HEK293 (cell line): ENCODE data around the gene CRY2.

ENCODE experiments used
- CTCF ChIA-PET: fragments of 350-600 bp; formaldehyde crosslinking; extraction: SDS; loops from one replicate; lab custom pipeline; 2021; ENCODE audit warnings: antibody characterized with exemption; lab: Yijun Ruan, JAX
- POLR2A ChIA-PET: fragments of 300-600 bp; formaldehyde crosslinking; extraction: SDS; loops from one replicate; lab custom pipeline; 2020; ENCODE audit warnings: antibody characterized with exemption, inconsistent platforms; lab: Yijun Ruan, JAX
- H3K27ac ChIP-seq: fragments of 200-500 bp; sonication (Bioruptor generic); 2 replicates; pipeline ENCODE4 v1.5.1; 2014; ENCODE audit warnings: low read depth, low read length, control low read depth, inconsistent platforms; ENCODE audit errors: extremely low read depth
- H3K36me3 ChIP-seq, 2 experiments: fragments of 200-500 bp in 1 of 2; sonication (Bioruptor generic) in 1 of 2; 1 replicate in 1 of 2; 2 replicates in 1 of 2; pipeline ENCODE4 v1.5.1; 2014 to 2017; ENCODE audit warnings: inconsistent platforms in 2 of 2, low read length in 2 of 2; ENCODE audit not compliant: control insufficient read depth in 2 of 2, insufficient read depth in 1 of 2
- H3K4me1 ChIP-seq: fragments of 200-500 bp; sonication (Bioruptor generic); 2 replicates; pipeline ENCODE4 v1.5.1; 2014; ENCODE audit warnings: mild to moderate bottlenecking, low read length, inconsistent platforms; ENCODE audit not compliant: control insufficient read depth, insufficient read depth
- H3K4me3 ChIP-seq: 2 replicates; pipeline ENCODE4 v1.5.1; 2011; ENCODE audit warnings: low read depth, mild to moderate bottlenecking, control low read depth, low read length, moderate library complexity
- H3K9me3 ChIP-seq: fragments of 200-500 bp; sonication (Bioruptor generic); 2 replicates; pipeline ENCODE4 v1.5.1; 2014; ENCODE audit warnings: low read depth, low read length, inconsistent platforms; ENCODE audit not compliant: control insufficient read depth, insufficient read depth
- FEZF1 ChIP-seq: fragments of 450-650 bp; formaldehyde crosslinking; IDR thresholded peaks from 2 replicates; pipeline ENCODE4 v1.5.1; 2016; ENCODE audit warnings: missing biosample characterization, missing genetic modification characterization
- KLF1 ChIP-seq: fragments of 450-650 bp; formaldehyde crosslinking; IDR thresholded peaks from 2 replicates; pipeline ENCODE4 v1.5.1; 2016; ENCODE audit warnings: missing biosample characterization, missing genetic modification characterization
- KLF7 ChIP-seq: fragments of 450-650 bp; formaldehyde crosslinking; IDR thresholded peaks from 2 replicates; pipeline ENCODE4 v1.5.1; 2016; ENCODE audit warnings: missing biosample characterization, missing genetic modification characterization, borderline replicate concordance
- KLF9 ChIP-seq: fragments of 450-650 bp; formaldehyde crosslinking; IDR thresholded peaks from 2 replicates; pipeline ENCODE4 v1.5.1; 2016; ENCODE audit warnings: missing biosample characterization, missing genetic modification characterization, low read depth
- PRDM1 ChIP-seq: fragments of 450-650 bp; formaldehyde crosslinking; IDR thresholded peaks from 2 replicates; pipeline ENCODE4; 2016; ENCODE audit warnings: missing biosample characterization, missing genetic modification characterization
- ZBTB1 ChIP-seq: fragments of 450-650 bp; formaldehyde crosslinking; IDR thresholded peaks from 2 replicates; pipeline ENCODE4 v1.5.1; 2016; ENCODE audit warnings: missing biosample characterization, missing genetic modification characterization
- ZBTB48 ChIP-seq: fragments of 450-650 bp; formaldehyde crosslinking; IDR thresholded peaks from 2 replicates; pipeline ENCODE4 v1.5.1; 2016; ENCODE audit warnings: missing biosample characterization, missing genetic modification characterization
- ZNF140 ChIP-seq: fragments of 450-650 bp; formaldehyde crosslinking; IDR thresholded peaks from 2 replicates; pipeline ENCODE4 v1.5.1; 2016; ENCODE audit warnings: missing biosample characterization, missing genetic modification characterization
- ZNF23 ChIP-seq: fragments of 450-650 bp; formaldehyde crosslinking; IDR thresholded peaks from 2 replicates; pipeline ENCODE4 v1.5.1; 2016; ENCODE audit warnings: missing biosample characterization, missing genetic modification characterization, borderline replicate concordance
- ZNF354C ChIP-seq: fragments of 450-650 bp; formaldehyde crosslinking; IDR thresholded peaks from 2 replicates; pipeline ENCODE4 v1.5.1; 2016; ENCODE audit warnings: missing biosample characterization, missing genetic modification characterization, low read depth, borderline replicate concordance
- ZNF433 ChIP-seq: fragments of 450-650 bp; formaldehyde crosslinking; IDR thresholded peaks from 2 replicates; pipeline ENCODE4 v1.5.1; 2016; ENCODE audit warnings: missing biosample characterization, missing genetic modification characterization, low read depth
- ZNF473 ChIP-seq: fragments of 450-650 bp; formaldehyde crosslinking; IDR thresholded peaks from 2 replicates; pipeline ENCODE4 v1.5.1; 2017; ENCODE audit warnings: missing biosample characterization, missing genetic modification characterization
- ZNF561 ChIP-seq: fragments of 450-650 bp; IDR thresholded peaks from 2 replicates; pipeline ENCODE4 v1.5.1; 2018; ENCODE audit warnings: missing biosample characterization, missing genetic modification characterization, borderline replicate concordance
- ZNF624 ChIP-seq: fragments of 450-650 bp; formaldehyde crosslinking; IDR thresholded peaks from 2 replicates; pipeline ENCODE4 v1.5.1; 2017; ENCODE audit warnings: missing biosample characterization, missing genetic modification characterization
- ZNF626 ChIP-seq: fragments of 450-650 bp; sonication (Bioruptor Pico); formaldehyde crosslinking; IDR thresholded peaks from 2 replicates; pipeline ENCODE4 v1.5.1; 2018; ENCODE audit warnings: missing biosample characterization, missing genetic modification characterization, inconsistent platforms
- ZNF670 ChIP-seq: fragments of 450-650 bp; formaldehyde crosslinking; IDR thresholded peaks from 2 replicates; pipeline ENCODE4 v1.5.1; 2016; ENCODE audit warnings: missing biosample characterization, missing genetic modification characterization, low read depth
- ZNF791 ChIP-seq: fragments of 450-650 bp; formaldehyde crosslinking; IDR thresholded peaks from 2 replicates; pipeline ENCODE4 v1.5.1; 2016; ENCODE audit warnings: missing biosample characterization, missing genetic modification characterization
- ZNF830 ChIP-seq: fragments of 450-650 bp; IDR thresholded peaks from 2 replicates; pipeline ENCODE4 v1.5.0; 2018; ENCODE audit warnings: missing biosample characterization, missing genetic modification characterization, low read depth, mild to moderate bottlenecking, moderate library complexity
- ZNF837 ChIP-seq: fragments of 450-650 bp; formaldehyde crosslinking; IDR thresholded peaks from 2 replicates; pipeline ENCODE4 v1.5.1; 2016; ENCODE audit warnings: missing biosample characterization, missing genetic modification characterization
- TF ChIP-seq, protein P1 (sequence below): fragments of 450-650 bp; formaldehyde crosslinking; IDR thresholded peaks from 2 replicates; pipeline ENCODE4 v1.5.1; 2016; ENCODE audit warnings: missing biosample characterization, missing genetic modification characterization
- TF ChIP-seq, protein P2 (sequence below): fragments of 450-650 bp; formaldehyde crosslinking; IDR thresholded peaks from 2 replicates; pipeline ENCODE4 v1.5.1; 2017; ENCODE audit warnings: missing biosample characterization, missing genetic modification characterization
- TF ChIP-seq, protein P3 (sequence below): fragments of 450-650 bp; formaldehyde crosslinking; IDR thresholded peaks from 2 replicates; pipeline ENCODE4 v1.5.1; 2016; ENCODE audit warnings: missing biosample characterization, missing genetic modification characterization

Gene CRY2

DNA sequence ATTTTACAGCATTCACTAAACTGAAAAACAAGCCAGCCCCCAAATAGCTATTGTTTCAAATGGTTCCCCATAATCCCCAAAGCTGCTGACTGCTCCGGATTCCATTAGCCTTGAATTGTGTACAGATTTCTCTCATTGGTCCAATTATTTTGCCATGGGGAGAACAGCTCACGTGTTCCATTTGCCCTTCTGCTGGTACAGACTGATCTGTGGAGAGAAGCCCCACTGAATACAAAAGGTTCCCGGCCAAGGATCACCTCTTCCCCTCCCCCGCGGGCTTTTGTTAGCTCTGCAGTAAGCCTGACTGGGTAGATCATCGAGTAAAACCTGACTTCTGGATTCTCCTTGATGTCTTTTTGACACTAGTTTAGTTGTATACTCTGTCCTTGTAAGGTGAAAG is 29.1 kb downstream of the CRY2 start:
- no peak for TF ChIP-seq ZNF670 (tag by site-specific recombination)
- TF ChIP-seq ZNF791 (tag by site-specific recombination): no peak
- TF ChIP-seq FEZF1 (tag by site-specific recombination): no peak
- no peak for TF ChIP-seq ZNF561 (tag by site-specific recombination)
- no peak for TF ChIP-seq KLF1 (tag by site-specific recombination)
- TF ChIP-seq ZNF473 (tag by site-specific recombination): no peak
- no peak for TF ChIP-seq ZNF354C (tag by site-specific recombination)
- no peak for TF ChIP-seq PRDM1
- TF ChIP-seq ZNF837 (tag by site-specific recombination): no peak
- TF ChIP-seq ZNF140 (tag by site-specific recombination): no peak
- no peak for TF ChIP-seq ZNF830 (tag by site-specific recombination)
- TF ChIP-seq ZBTB48 (tag by site-specific recombination): no peak
- no peak for TF ChIP-seq ZNF433 (tag by site-specific recombination)
- no peak for TF ChIP-seq ZBTB1 (tag by site-specific recombination)
- no peak for TF ChIP-seq ZNF626 (tag by site-specific recombination)
- TF ChIP-seq KLF9 (tag by site-specific recombination): no peak
- TF ChIP-seq, protein P1, sequence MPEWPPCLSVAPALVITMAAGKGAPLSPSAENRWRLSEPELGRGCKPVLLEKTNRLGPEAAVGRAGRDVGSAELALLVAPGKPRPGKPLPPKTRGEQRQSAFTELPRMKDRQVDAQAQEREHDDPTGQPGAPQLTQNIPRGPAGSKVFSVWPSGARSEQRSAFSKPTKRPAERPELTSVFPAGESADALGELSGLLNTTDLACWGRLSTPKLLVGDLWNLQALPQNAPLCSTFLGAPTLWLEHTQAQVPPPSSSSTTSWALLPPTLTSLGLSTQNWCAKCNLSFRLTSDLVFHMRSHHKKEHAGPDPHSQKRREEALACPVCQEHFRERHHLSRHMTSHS (tag by site-specific recombination): no peak
- no peak for TF ChIP-seq ZNF23 (tag by site-specific recombination)
- TF ChIP-seq KLF7 (tag by site-specific recombination): no peak
- H3K4me1 ChIP-seq: no peaks in the 10 kb centered on the region
- POLR2A ChIA-PET: no interaction called here
- H3K27ac ChIP-seq: no peak overlapping the region
- CTCF ChIA-PET: interaction anchor here (0.6 to 1.1 kb wide), 5 partner anchors 17 to 827 kb away, joined by 3 to 5 read pairs (median 3); no protein-coding TSS in a partner anchor
- H3K36me3 ChIP-seq: peaks cover 0 to 45% of the 10 kb centered on the region in 2 experiments; a peak in 1 of 3 replicates
- no peak overlapping the region for H3K4me3 ChIP-seq
- H3K9me3 ChIP-seq: no peaks in the 10 kb centered on the region

DNA sequence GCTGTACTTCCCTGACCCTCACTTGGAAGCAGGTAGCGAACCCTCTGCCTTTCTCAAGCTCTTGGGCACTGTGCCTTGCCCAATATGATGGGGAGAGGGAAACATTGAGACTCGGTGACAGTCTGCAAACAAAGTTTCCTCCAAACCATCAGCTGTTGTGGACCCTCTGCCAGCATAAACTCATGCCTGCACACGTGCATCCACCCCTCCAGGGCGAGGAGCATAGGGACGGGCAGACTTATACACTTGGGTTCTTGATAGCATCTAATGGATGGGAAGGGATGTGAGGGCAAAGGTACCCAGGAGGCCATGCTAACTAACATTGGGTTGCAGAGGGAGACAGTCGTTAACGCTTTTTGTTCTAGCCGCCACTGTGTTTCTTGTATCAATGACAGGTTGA is 29.9 kb downstream of the CRY2 start:
- H3K36me3 ChIP-seq: peaks cover 0 to 37% of the 10 kb centered on the region in 2 experiments; a peak in 1 of 3 replicates
- H3K4me3 ChIP-seq: no peak overlapping the region

More for the DNA sequence above, 29.9 kb downstream of the CRY2 start:
- POLR2A ChIA-PET: no interaction called here
- H3K9me3 ChIP-seq: no peaks in the 10 kb centered on the region
- TF ChIP-seq, protein P2, sequence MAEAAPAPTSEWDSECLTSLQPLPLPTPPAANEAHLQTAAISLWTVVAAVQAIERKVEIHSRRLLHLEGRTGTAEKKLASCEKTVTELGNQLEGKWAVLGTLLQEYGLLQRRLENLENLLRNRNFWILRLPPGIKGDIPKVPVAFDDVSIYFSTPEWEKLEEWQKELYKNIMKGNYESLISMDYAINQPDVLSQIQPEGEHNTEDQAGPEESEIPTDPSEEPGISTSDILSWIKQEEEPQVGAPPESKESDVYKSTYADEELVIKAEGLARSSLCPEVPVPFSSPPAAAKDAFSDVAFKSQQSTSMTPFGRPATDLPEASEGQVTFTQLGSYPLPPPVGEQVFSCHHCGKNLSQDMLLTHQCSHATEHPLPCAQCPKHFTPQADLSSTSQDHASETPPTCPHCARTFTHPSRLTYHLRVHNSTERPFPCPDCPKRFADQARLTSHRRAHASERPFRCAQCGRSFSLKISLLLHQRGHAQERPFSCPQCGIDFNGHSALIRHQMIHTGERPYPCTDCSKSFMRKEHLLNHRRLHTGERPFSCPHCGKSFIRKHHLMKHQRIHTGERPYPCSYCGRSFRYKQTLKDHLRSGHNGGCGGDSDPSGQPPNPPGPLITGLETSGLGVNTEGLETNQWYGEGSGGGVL (tag by site-specific recombination): no peak
- TF ChIP-seq, protein P3, sequence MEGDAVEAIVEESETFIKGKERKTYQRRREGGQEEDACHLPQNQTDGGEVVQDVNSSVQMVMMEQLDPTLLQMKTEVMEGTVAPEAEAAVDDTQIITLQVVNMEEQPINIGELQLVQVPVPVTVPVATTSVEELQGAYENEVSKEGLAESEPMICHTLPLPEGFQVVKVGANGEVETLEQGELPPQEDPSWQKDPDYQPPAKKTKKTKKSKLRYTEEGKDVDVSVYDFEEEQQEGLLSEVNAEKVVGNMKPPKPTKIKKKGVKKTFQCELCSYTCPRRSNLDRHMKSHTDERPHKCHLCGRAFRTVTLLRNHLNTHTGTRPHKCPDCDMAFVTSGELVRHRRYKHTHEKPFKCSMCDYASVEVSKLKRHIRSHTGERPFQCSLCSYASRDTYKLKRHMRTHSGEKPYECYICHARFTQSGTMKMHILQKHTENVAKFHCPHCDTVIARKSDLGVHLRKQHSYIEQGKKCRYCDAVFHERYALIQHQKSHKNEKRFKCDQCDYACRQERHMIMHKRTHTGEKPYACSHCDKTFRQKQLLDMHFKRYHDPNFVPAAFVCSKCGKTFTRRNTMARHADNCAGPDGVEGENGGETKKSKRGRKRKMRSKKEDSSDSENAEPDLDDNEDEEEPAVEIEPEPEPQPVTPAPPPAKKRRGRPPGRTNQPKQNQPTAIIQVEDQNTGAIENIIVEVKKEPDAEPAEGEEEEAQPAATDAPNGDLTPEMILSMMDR (tag by site-specific recombination): no peak
- TF ChIP-seq ZNF624 (tag by site-specific recombination): no peak
- H3K27ac ChIP-seq: no peak overlapping the region
- no peaks in the 10 kb centered on the region for H3K4me1 ChIP-seq
- CTCF ChIA-PET: interaction anchor here (0.6 to 1.0 kb wide), 2 partner anchors 88 to 826 kb away, joined by 3 read pairs; no protein-coding TSS in a partner anchor
